H4 (cell line): ENCODE results near the gene TCIRG1. TPM values are rescaled to one million over a fixed set of nuclear protein-coding genes. Genes with fewer than 3 reads are reported as not detected.

Source experiments
- DNase-seq: peaks from one replicate; pipeline ENCODE4 v3.0.0-alpha.2; 2015; ENCODE audit warnings: low spot score
- total RNA-seq: library from RNA; depleted of rRNA; stranded (reverse); fragments of >200 nt; shearing (Covaris generic); gene quantifications from 2 replicates; pipeline ENCODE4 v1.2.3, GENCODE V29; 2014

Gene TCIRG1
- total RNA-seq, 1 experiment from 2014 or later = 12.5 TPM

DNA sequence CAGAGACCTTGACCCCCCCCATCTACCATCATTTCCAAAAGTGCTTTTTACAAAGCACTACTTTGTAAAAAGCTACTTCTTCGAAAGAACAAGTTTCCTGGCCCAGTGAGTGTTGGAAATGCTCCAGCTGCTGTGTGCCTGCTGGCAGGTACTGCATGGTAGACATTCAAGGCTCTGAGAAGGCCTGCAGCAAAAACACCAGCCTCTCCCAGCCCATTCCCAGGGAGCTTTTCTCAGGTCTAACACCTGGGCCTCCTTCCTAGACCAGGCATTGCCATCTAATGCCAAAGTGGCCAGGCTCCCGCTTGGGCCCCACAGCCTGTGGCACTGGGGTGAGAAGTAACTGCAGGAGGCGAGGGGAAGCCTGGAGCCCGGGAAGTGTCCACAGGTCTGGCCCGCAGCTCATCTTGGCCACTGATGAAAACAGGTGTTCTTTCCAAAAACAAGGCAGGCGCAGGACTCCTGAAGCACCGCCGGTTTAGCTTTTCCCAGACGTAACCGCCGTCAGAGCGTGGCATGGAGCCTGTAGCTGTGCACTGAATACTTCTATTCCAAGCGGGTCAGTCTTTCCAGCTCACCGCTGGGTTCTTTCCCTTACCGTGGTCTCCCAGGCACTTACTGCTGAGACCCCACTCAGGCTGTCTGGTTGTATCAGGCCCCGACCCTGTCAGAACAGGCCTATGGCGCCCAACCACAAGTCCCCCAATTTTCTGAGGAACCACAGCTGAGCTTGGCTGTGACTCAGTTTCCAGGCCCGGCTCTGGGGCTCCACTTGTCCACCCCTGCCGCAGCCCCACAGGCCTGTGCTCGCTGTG, 1.2 kb upstream of the TCIRG1 start:
- no peak for DNase-seq

DNA sequence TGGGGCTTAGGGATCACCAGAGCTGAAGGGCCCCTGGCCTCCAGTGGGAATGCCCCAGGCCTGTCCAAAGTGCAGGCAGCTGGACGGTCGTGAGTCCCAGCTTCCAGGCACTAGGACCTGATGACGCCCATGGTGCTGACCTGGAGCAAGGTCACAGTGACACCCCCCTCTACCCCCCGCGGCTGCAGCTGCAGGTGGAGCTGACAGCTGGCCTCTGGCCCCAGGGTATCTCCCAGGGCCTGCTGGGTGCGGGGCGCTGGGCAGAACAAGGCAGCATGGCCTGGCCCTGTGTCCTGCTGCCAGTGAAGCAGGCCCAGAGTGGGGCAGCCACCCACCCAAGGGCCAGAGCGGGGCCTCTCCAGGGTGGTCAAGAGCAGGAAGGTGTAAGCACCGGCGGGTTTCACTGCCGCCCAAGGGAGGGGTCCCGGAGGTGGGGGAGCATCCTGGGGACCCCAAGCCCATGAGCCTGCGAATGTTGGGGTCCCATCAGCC, 553 bp upstream of the TCIRG1 start:
- DNase-seq = no peak

DNA sequence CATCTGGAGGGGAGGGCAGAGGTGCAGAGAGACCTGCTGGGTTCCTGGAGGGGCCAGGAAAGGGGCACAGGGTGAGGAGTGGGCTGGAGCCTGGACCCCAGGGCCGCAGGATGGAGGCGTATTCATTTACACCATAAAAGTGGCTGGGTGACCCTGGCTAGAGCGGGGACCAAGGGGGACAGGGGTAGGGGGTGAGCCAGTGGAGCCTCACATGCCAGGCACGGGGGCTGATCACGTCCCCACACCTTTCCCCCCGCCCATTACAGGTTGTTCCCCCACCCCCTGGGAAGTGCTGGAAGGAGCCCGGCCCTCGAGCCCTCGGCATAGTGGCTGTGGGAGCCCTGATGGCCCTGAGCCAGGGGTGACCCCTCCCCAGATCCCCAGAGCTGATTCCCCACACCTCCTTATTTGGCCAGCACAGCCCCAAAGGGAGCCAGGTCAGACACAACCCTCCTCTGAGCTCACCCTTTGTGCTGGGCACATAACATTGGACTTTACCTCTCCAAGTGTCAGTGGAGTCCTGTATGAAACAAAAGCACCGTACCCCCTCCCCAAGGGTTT, 781 bp downstream of the TCIRG1 start:
- no peak for DNase-seq

DNA sequence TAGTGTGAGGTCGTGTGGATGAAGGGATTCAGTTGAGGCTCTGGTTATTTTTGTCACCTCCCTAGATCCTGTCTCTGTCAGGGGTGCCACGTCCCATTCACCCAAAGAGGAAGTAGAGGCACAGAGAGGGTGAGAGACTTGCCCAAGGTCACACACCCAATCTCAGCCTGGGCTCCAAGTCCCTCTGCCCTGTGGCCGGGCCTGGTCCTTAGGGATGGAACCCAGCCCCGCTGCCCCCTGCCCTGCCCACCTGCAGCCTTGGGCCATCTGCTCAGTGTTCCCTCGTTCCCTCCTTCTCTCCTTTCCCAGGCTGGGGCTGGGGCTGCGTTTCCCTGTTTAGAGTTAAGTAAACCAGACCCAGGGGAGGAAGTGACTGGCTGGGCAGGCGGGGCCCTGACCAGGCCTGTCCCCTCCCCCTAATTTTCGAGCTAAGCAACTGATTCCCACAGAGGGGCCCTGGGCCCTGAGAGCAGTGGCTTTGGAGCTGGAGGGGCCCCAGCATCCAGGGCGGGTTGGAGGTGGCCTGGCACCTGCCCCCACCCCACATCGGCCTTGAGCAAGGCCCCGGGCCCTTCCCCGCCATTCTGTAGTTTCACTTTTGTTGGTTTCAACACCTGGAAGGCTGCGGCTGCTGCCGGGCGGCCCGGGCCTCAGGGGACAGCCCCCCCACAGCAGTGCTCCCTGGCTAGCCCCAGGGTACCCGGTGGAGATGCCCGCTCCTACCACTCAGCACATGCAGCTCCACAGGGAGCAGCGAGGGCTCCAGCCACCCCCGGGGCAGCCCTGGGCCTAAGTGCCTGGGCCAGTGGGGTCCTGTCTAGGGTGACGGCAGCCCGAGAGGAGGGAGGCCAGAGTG, 1.5 kb downstream of the TCIRG1 start:
- DNase-seq = no peak

DNA sequence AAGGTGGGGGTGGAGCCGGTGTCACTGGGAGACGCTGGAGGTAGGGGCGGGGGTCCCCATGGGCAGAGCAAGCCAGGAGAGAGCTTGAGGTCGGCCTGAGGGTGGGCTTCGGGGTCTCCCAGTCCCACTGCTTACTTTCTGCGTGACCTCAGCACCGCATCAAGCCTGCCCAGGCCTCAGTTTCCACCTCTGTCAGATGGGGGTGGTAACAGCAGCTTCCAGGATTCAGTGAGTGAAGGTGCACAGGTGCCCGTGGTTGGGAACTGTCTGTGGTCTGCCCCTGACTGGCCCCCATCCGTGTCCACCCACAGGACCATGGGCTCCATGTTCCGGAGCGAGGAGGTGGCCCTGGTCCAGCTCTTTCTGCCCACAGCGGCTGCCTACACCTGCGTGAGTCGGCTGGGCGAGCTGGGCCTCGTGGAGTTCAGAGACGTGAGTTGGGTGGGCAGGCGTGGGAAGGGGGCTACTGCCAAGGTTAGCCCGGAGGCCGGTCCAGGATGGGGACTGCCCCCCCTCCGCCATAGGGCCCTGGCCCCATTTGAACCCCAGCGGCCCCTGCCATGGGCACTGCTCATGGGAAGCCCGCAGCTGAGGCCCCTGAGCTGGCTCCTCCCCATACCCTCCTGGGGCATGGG, 2.2 kb downstream of the TCIRG1 start:
- no peak for DNase-seq

DNA sequence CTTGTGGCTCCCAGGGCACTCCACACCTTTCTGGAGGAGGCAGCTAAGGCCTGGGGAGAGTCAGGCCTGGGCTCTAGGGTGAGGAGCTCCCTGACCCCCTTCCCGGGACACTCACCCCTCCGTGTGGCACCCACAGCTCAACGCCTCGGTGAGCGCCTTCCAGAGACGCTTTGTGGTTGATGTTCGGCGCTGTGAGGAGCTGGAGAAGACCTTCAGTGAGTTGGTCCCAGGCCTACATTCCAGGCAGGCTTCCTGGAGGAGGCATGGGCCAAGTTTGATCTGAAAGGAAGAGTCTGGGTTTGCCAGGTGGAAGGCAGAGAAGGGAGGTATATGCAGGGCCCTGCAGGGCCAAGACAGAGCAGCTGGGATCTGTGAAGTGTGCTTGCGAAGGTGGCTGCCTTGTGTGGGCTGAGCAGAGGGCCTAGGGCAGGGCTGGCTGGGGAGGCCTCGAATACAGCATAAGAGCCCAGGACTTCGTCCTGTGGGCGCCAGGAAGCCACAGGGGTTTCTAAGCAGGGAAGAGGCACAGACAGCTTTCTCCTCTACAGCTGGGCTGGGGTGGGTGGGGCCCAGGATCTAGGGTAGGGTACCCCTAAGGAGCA, 2.9 kb downstream of the TCIRG1 start:
- DNase-seq = no peak

DNA sequence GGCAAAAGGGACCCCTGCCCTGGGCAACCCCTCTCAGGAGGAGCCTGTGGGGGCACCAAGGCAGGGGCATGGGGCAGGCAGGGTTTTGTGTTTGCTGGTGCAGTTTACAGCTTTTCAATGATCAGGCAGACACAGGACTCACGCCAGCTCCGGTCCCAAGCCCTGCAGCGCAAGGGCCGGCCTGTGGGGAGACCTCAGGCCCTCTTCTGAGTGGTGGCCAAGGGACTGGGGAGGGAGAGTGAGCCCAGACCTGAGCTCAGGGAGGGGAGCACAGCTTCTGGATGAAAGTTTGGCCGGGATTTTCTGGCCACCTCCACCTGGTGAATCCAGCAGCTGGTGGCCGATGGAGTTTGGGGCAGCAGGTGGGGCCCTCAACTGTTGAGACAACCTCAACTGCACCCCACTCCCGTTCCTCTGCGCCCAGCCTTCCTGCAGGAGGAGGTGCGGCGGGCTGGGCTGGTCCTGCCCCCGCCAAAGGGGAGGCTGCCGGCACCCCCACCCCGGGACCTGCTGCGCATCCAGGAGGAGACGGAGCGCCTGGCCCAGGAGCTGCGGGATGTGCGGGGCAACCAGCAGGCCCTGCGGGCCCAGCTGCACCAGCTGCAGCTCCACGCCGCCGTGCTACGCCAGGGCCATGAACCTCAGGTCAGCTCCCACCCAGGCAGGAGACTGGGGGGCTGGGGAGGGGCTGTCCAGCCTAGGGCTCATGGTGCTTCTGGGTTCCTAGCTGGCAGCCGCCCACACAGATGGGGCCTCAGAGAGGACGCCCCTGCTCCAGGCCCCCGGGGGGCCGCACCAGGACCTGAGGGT, 3.6 kb downstream of the TCIRG1 start:
- no peak for DNase-seq

DNA sequence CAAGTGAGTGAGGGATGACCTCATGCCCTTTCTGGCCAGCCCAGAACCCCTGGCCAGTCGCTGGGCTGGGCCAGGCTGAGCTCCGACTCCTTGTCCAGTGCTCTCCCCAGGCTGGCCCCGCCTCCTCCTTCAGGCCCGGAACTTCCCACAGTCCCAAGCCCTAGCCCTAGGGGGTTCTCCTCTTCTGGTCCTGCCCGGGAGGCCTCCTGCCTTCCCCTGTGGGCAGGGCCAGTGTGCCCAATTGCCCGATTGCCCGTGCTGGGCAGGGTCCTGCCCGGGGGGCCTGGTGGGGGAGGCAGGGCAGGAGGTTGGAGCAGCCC, 4.2 kb downstream of the TCIRG1 start:
- DNase-seq = no peak

DNA sequence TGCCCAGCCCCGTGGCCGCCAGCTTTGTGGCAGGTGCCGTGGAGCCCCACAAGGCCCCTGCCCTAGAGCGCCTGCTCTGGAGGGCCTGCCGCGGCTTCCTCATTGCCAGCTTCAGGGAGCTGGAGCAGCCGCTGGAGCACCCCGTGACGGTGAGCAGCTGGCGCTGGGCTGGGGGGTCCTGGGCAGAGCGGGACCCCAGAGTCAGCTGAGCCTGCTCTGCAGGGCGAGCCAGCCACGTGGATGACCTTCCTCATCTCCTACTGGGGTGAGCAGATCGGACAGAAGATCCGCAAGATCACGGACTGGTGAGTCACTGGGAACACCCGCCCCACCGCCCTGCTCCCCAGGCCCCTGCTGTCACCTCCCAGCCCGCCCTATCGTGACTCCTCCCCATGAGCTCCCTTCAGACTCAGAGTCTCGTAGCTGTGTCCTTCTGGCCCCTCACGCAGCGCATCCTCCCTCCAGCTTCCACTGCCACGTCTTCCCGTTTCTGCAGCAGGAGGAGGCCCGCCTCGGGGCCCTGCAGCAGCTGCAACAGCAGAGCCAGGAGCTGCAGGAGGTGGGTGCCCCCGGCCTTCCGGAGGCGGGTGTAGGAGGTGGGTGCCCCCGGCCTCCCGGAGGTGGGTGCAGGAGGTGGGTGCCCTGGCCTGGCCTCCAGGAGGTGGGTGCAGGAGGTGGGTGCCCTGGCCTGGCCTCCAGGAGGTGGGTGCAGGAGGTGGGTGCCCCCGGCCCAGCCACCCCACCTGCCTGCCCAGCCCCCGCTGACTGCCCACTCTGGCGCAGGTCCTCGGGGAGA, 4.7 kb downstream of the TCIRG1 start:
- DNase-seq = no peak

DNA sequence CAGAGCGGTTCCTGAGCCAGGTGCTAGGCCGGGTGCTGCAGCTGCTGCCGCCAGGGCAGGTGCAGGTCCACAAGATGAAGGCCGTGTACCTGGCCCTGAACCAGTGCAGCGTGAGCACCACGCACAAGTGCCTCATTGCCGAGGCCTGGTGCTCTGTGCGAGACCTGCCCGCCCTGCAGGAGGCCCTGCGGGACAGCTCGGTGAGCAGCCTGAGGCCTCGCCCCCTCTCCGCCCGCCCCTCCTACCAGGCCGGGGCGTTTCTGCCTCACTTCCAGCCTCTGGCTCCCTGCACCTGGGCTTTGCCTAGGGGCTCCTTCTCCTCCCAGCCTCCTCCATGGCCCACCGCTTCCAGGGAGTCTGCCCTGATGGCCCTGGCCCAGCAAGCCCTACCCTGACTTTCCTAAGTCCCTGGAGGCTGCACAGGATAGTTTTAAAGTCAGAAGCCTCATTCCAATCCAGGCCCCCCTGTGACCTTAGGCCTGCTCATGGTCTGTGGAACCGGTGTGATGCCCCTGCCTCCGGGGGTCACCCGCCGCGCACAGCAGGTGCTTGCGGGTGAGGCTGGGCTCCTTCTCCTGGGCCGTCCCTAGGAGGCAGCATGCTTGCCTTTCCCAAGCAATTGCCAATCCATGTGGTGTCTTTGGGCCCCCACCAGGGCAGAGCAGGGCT, 5.5 kb downstream of the TCIRG1 start:
- DNase-seq = no peak

DNA sequence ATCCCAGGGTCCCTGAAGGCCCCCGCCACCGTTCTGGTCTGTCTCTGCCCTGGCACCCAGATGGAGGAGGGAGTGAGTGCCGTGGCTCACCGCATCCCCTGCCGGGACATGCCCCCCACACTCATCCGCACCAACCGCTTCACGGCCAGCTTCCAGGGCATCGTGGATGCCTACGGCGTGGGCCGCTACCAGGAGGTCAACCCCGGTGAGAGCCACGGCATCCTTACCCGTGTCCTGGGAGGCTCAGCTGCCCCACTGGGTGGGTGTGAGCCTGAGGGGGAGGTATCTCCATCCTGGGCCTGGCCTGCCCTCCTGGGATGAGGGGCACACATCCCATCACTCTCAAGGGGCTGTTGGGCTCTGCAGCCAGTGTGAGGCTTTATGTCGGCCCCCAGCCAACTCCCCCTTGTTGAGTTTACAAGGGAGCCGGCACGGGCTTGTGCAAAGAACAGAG, 6.1 kb downstream of the TCIRG1 start:
- no peak for DNase-seq

DNA sequence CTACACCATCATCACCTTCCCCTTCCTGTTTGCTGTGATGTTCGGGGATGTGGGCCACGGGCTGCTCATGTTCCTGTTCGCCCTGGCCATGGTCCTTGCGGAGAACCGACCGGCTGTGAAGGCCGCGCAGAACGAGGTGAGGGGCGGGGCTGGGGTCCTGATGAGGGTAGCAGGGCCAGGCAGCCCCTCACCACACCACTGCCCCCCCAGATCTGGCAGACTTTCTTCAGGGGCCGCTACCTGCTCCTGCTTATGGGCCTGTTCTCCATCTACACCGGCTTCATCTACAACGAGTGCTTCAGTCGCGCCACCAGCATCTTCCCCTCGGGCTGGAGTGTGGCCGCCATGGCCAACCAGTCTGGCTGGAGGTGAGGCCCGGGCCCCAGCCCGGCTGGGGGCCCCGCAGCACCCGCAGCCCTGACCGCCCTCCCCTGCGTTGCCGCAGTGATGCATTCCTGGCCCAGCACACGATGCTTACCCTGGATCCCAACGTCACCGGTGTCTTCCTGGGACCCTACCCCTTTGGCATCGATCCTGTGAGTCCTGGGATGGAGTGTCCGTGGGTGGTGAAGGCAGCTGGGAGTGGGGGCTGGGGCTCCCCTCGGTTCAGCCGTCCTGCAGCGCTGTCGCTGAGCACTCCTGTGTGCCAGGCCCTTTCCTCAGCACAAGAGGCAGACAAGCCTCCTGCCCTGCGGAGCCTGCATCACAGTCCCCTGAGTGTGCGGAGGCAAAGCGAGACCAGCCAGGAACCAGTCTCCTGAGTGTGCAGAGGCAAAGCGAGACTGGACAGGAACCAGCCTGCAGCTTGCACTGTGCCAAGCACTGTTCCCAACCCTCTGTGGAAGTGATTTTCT, 8.8 kb downstream of the TCIRG1 start:
- no peak for DNase-seq

DNA sequence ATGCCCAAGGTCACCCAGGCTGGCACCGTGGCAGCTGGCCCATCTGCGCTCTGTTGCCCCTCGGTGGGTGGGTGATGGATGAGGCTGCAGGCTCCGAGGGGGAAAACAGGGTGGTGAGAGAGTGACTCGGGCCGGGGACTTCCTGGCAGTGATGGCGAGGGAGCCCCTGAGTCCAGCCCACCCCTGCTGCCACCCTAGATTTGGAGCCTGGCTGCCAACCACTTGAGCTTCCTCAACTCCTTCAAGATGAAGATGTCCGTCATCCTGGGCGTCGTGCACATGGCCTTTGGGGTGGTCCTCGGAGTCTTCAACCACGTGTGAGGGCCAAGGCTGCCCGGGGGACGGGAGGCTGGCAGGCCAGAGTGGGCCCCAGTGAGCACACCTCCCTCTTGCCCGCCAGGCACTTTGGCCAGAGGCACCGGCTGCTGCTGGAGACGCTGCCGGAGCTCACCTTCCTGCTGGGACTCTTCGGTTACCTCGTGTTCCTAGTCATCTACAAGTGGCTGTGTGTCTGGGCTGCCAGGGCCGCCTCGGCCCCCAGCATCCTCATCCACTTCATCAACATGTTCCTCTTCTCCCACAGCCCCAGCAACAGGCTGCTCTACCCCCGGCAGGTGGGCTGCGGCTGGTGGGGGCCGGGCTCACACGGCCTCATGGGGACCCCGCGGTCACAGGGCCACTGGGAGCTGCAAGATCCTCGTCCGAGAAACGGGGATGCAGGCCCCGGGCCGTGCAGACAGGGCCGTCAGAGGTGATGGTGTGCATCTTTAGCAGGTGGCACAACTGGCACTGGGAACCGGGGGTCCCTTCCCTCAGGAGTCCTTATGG, 10.1 kb downstream of the TCIRG1 start:
- DNase-seq = no peak

DNA sequence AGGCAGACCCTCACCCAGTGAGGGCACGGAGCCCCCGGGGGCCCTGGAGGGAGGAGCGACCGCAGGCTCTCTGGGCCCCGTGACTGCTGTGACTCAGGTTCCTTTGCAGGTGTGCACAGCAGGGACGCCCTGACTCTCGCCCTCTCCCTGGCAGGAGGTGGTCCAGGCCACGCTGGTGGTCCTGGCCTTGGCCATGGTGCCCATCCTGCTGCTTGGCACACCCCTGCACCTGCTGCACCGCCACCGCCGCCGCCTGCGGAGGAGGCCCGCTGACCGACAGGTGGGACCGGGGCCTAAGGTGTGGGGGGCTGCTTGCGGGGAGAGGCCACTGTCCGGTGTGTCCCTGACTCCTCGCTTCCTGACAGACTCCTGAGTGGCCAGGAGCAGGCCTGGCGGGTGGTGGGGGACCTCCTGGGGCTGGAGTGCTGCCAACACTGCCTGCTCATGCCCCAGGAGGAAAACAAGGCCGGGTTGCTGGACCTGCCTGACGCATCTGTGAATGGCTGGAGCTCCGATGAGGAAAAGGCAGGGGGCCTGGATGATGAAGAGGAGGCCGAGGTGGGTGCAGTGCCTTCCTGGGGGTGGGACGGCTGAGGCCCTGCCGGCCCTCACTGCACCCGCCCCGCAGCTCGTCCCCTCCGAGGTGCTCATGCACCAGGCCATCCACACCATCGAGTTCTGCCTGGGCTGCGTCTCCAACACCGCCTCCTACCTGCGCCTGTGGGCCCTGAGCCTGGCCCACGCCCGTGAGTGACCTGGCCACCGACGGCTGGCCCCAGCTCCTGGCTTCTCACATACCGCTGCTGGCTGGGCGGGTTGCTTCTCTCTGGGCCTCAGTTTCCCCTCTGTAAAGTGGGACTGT, 10.9 kb downstream of the TCIRG1 start:
- DNase-seq = no peak

DNA sequence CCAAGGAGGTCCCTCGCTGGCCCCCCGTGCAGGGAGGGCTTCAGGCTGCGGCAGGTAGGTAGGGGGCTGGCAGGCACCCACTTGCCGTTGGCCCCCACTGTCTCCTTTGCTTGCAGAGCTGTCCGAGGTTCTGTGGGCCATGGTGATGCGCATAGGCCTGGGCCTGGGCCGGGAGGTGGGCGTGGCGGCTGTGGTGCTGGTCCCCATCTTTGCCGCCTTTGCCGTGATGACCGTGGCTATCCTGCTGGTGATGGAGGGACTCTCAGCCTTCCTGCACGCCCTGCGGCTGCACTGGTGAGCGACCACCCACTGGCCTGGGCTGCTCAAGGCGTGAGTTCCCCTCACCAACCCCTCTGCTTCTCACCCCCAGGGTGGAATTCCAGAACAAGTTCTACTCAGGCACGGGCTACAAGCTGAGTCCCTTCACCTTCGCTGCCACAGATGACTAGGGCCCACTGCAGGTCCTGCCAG, 11.6 kb downstream of the TCIRG1 start:
- no peak for DNase-seq
